ENCODE measurements around the gene LPCAT1.

- TF ChIP-seq CTCF (IDR thresholded peaks at IDR 0.05), result no peak
- no peak for TF ChIP-seq POLR2A (IDR thresholded peaks at IDR 0.05)
Measured at GRCh38 chr5:1511048-1511447, 12.7 kb downstream of the LPCAT1 start.

Data from breast epithelium (tissue), 3 donors.